ENCODE measurements around the gene LPAR5.

The LPAR5 gene

GRCh38 chr12:6570264-6570887, 65.4 kb downstream of the LPAR5 start (continued):
- no peak for TF ChIP-seq ZSCAN30 (tag by site-specific recombination; IDR thresholded peaks at IDR 0.05)
- TF ChIP-seq FEZF1 (tag by site-specific recombination; IDR thresholded peaks at IDR 0.05): no peak
- no peak for TF ChIP-seq ZNF473 (tag by site-specific recombination; IDR thresholded peaks at IDR 0.05)
- TF ChIP-seq ZNF292 (tag by site-specific recombination; IDR thresholded peaks at IDR 0.05; ENCODE audit: borderline replicate concordance, low read depth): no peak
- TF ChIP-seq ZNF398 (tag by site-specific recombination; IDR thresholded peaks at IDR 0.05): no peak
- TF ChIP-seq HOXC10 (CRISPR knock-in tag; IDR thresholded peaks at IDR 0.05): no peak
- TF ChIP-seq ZNF692 (tag by site-specific recombination; IDR thresholded peaks at IDR 0.05): no peak
- no peak; the same call in 1 of the 2 replicates for TF ChIP-seq ZNF394 (tag by site-specific recombination; IDR thresholded peaks at IDR 0.05; ENCODE audit: borderline replicate concordance)
- TF ChIP-seq ZNF777 (tag by site-specific recombination; IDR thresholded peaks at IDR 0.05; ENCODE audit: borderline replicate concordance): no peak
- TF ChIP-seq ZNF449 (tag by site-specific recombination; IDR thresholded peaks at IDR 0.05): no peak
- TF ChIP-seq ZNF621 (tag by site-specific recombination; IDR thresholded peaks at IDR 0.05): no peak
- TF ChIP-seq ZNF341 (tag by site-specific recombination; IDR thresholded peaks at IDR 0.05; ENCODE audit: low read depth): peak; percentile 63
- no peak for TF ChIP-seq OVOL3 (tag by site-specific recombination; IDR thresholded peaks at IDR 0.05)
- TF ChIP-seq ZNF140 (tag by site-specific recombination; IDR thresholded peaks at IDR 0.05): no peak
- no peak for TF ChIP-seq ZSCAN5A (tag by site-specific recombination; IDR thresholded peaks at IDR 0.05)
- TF ChIP-seq ZIC2 (tag by site-specific recombination; IDR thresholded peaks at IDR 0.05): no peak
- no peak for TF ChIP-seq ZNF211 (tag by site-specific recombination; IDR thresholded peaks at IDR 0.05; ENCODE audit: low read depth)
- TF ChIP-seq ZNF626 (tag by site-specific recombination; IDR thresholded peaks at IDR 0.05): no peak
- no peak for TF ChIP-seq ZNF391 (tag by site-specific recombination; IDR thresholded peaks at IDR 0.05; ENCODE audit: borderline replicate concordance, low read depth)
- no peak for TF ChIP-seq RBAK (tag by site-specific recombination; IDR thresholded peaks at IDR 0.05)
- no peak for TF ChIP-seq ZBTB17 (tag by site-specific recombination; IDR thresholded peaks at IDR 0.05)
- no peak for TF ChIP-seq ZBTB10 (tag by site-specific recombination; IDR thresholded peaks at IDR 0.05)
- TF ChIP-seq ZNF138 (tag by site-specific recombination; IDR thresholded peaks at IDR 0.05; ENCODE audit: borderline replicate concordance): no peak
- TF ChIP-seq ZFHX2 (tag by site-specific recombination; conservative IDR thresholded peaks at IDR 0.05): no peak
- TF ChIP-seq ATF2 (tag by site-specific recombination; IDR thresholded peaks at IDR 0.05; ENCODE audit: low read depth): no peak
- no peak for TF ChIP-seq ZNF24 (tag by site-specific recombination; IDR thresholded peaks at IDR 0.05)
- TF ChIP-seq ZNF335 (tag by site-specific recombination; conservative IDR thresholded peaks at IDR 0.05): no peak
- TF ChIP-seq KLF1 (tag by site-specific recombination; IDR thresholded peaks at IDR 0.05): peak; percentile 55
- TF ChIP-seq ZBTB7A (tag by site-specific recombination; IDR thresholded peaks at IDR 0.05; ENCODE audit: low read depth): no peak
- TF ChIP-seq MEIS1 (CRISPR knock-in tag; IDR thresholded peaks at IDR 0.05; ENCODE audit: borderline replicate concordance): no peak
- TF ChIP-seq ZBTB20 (tag by site-specific recombination; IDR thresholded peaks at IDR 0.05): no peak
